GM21526 (cell line): ENCODE data around the gene NUDT3.
"Not testable (repeated sequence)": the region's sequence is repeated elsewhere in the genome, so short reads cannot be mapped to it uniquely, and the experiment has no call there.

ENCODE experiments used
- ATAC-seq: cut with Tn5 transposase; IDR thresholded peaks from one replicate; pipeline ENCODE4 v1.9.1; 2021; ENCODE audit warnings: moderate library complexity; ENCODE audit not compliant: unreplicated experiment, low FRiP score

NUDT3 gene

DNA sequence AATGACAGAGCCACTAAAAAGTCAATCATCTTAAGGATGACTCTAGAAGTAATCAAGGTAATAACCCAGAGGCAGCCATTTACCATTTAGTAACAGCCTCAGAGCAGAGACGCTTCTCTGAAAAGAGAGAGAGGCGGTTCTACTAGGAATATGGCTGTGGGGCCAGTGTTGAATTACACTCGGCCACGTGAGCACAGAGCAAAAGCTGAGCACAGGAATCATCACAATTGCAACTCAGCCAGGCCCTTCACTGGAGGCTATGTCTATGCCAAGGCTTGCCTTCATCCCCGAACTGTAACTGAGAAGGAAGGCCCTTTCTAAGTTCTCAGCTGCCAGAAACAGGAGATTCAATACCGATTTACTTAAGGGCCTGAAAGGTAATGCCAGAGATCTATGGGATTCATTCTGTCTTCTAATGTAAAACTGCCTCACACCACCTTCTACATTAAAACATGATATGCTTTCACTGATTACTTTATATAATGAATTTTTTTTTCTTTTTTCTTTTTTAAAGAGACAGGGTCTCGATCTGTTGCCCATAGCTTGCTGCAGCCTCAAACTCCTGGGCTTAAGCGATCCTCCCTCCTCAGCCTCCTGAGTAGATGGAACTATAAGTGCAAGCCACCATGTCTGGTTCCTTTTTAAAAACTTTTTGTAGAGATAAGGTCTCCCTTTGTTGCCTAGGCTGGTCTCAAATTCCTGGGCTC lies 67.6 kb downstream of the NUDT3 start:
- ATAC-seq, result no peak

DNA sequence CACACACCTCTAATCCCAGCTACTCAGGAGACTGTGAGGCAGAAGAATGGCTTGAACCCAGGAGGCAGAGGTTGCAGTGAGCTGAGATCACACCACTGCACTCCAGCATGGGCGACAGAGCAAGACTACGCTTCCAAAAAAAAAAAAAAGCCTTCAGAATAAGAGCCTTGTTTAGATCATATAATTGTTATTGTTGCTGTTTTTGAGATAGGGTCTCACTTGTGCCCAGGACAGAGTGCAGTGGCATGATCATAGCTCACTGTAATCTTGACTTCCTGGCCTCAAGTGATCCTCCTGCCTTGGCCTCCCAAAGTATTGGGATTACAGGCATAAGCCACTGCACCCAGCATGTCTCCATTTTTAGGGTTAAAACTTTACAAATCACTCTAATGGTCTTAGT lies 68.2 kb downstream of the NUDT3 start:
- not testable (repeated sequence) for ATAC-seq

DNA sequence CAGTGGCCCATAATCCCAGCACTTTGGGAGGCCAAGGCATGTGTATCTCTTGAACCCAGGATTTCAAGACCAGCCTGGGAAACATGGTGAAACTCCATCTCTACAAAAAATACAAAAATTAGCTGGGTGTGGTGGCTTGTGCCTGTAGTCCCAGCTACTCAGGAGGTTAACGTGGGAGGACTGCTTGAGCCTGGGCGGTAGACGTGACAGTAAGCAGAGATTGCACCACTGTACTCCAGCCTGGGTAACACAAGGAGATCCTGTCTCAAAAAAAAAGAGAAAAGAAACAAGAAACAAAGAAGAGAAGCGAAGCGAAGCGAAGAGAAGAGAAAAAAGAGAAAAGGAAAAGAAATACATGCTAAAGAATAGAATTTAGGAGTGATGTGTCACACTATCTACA lies 69.2 kb downstream of the NUDT3 start:
- ATAC-seq, result no peak

DNA sequence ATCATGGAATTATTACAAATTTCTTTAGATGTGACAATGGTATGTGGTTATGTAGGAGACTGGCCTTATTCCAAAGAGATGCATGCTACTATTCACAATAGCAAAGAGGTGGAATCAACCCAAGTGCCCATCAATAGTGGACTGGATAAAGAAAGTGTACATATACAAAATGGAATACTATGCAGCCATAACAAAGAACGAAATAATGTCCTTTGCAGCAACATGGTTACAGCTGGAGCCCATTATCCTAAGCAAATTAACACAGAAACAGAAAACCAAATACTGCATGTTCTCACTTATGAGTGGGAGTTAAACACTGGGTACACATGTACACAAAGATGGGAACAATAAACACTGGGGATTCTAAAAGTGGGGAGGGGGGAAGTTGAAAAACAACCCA lies 69.7 kb downstream of the NUDT3 start:
- ATAC-seq, result no peak

DNA sequence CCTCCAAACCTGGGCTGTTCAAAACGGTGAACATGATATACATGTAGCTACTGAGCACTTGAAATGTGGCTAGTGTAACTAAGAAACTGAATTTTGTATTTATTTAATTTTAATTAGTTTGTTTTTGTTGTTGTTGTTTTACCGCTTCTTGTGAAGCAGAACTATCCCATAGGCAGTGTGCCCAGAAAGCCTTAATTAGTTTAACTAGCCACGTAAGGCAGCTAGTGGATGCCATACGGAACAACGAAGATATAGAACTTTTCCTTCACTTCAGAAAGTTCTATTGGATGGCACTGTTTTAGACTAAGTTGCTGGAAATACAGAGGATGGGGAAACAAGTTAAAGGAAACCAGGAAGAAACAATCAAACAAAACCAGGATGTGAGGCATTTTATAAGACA lies 70.6 kb downstream of the NUDT3 start:
- no peak for ATAC-seq

DNA sequence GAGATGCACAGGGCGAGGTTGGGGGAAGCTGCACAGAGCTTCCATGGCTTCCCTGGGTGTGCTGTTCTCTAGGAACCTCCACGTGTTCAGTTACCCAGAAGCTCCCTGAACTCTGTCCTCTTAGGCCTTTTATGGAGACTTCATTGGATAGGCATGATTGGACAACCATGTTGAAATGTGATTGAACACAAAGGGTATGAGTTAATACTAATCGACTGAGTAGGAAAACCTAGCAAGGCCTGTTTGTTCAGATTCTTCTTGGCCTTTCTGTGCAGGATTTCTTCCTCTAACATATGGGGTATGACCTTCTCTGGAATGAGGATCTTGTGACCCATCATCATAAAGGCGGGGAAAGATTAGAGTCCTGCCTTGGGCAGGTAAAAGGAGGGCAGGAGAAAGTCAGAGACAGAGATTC lies 73.0 kb downstream of the NUDT3 start:
- ATAC-seq, result no peak

DNA sequence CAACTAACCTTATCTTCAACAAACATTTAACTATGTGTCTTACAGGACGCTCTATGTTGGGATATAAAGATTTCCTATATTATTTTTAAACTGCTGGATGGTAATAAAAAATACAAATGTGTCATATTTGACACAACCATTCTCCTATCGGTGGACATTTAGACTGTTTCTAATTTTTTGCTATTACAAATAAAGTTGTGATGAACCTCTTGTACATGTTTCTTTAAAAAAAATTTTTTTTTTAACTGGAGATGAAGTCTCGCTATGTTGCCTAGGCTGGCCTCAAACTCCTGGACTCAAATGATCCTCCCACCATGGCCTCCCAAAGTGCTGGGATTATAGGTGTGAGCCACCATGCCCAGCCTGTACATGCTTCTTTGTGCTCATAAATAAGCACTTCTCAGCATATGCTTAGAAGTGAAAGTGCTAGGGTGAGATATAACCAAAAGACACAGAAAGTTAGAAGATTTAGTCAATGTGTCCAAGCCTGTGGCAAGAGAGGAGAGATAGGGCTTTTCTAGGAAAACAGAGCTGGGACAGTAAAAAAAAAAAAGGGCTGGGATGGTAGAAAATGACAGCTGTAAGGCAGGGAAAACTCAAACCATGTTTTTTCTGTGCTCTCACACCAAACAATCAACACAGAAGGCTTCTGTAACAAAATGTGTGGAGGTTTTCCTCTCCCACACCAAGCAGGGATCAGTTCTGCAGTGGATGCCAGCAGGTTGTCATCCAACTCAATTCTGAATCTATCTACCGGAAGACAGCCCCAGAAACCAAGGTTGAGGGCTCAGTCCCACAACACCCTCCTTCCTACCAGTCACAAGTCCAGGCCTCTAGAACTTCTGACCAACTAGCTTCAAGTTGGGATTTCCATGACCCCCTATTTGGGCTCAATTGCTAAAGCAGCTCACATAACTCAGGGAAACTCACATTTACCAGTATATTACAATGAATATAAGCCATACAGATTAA lies 73.7 kb downstream of the NUDT3 start:
- no peak for ATAC-seq

DNA sequence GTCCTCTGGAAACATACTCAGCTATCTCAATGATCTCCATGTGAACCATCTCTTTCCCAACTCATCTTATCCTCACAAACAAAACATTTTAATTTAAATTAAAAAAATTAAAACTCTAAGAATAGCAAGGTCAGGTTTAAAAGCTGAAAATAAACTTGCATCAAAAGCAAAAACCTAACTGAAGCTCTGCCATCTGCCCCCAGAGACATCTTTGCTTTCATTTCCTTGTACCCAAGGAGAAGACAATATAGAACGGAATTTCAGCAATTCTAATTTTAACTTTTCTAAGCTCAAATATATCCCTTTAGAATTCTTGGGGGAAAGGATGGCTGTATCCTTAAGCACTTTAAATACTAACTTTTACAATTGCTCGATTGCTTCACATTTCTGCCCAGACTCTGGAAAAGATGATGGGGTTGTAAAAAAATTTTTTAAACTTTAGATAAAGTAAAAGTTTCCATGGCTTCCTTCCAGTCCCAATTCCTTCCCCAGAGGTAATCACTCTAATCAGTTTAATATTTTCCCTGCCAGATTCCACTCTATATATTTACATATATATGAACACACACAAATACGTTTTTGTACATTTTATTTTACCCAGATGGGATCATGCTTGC lies 74.5 kb downstream of the NUDT3 start:
- no peak for ATAC-seq

DNA sequence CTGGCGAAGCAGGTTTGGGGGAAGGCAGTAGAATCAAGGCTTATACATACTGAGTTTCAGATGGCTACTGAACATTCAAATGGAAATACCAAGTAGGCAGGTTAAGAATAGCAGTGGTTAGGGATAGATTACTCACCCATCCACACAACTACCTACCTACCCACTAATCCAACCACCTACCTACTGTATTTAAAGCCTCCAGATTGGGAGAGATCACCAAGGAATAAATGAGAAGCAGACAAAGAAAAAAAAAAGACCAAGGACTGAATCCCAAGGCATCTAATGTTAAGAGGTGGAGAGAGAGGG lies 75.3 kb downstream of the NUDT3 start:
- no peak for ATAC-seq

DNA sequence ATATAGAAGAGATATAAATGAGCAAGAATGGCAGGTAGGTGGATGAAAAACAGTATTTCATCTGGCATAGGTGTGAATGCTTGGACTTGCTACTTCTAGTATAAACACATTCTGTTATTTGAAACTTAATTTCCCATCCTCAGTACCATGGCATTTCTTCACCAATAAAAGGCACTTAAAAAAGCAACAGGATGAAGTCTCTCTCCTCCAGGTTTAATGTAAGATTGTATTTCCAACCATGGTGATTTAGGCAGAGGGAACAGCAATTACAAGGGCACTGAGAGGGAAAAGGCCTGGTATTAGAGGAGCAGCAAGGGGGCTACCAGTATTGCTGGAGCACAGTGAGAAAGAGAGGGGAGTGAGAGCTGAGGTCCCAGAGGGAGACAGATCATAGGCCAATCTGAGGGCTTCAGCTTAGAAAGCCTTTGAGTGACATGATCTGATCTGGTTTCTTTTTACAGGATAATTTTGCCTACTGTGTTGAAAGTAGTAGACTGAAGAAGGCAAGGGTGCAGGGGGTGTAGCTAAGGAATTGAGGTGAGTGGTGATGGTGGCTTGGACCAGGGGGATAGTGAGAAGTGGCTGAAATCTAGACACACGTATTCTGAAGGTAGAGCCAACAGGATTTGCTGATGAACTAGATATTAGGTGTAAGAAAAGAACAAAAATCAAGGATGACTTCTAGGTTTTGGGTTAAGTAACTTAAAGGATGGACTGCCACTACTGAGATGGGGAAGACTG lies 75.9 kb downstream of the NUDT3 start:
- ATAC-seq, result no peak

DNA sequence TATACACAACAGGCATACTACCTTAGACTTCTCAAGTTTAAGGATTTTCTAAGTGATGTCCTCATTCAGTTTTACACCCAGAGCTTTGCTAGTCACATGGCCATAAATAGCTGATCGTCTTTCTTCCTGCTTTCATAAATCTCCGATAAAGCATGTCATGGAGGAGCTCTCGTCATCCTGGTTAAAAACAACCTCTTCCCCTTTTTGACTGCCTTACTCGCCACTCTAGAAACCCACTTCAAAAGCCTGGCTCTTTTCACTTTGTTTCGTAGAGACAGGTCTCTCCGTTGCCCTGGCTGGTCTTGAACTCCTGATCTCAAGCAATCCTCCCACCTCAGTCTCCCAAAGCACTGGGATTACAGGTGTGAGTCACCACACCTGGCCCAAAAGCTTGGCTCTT lies 76.7 kb downstream of the NUDT3 start:
- ATAC-seq, result no peak

DNA sequence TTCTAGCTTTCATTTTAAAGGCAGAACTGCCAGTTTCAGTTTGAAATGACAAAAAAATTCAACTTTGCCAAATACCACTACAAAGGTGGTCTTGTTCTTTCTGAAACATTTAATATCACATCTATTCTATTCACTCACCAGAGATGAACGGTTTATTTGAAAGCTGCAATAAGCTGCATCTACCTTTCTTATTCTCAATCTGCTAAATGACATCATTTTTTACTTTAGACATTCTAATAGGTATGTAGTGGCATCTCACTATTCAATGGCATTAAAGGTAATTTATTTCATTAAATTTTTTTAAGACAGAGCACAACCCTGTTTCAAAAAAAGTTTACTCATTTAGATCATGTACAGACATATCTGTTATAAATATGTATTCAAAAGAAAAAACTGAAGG lies 77.2 kb downstream of the NUDT3 start:
- no peak for ATAC-seq

DNA sequence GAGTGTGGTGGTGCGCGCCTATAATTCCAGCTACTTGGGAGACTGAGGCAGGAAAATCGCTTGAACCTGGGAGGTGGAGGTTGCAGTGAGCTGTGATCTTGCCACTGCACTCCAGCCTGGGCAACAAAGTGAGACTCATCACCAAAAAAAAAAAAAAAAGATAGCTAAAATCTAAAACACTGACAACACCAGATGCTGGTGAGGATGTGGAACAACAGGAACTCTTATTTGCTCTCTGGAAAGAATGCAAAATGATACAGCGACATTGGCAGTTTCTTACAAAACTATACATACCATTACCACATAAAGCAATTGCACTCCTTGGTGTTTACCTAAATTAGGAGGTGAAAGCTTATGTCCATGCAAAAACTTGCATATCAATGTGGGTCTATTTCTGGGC lies 80.2 kb downstream of the NUDT3 start:
- no peak for ATAC-seq

DNA sequence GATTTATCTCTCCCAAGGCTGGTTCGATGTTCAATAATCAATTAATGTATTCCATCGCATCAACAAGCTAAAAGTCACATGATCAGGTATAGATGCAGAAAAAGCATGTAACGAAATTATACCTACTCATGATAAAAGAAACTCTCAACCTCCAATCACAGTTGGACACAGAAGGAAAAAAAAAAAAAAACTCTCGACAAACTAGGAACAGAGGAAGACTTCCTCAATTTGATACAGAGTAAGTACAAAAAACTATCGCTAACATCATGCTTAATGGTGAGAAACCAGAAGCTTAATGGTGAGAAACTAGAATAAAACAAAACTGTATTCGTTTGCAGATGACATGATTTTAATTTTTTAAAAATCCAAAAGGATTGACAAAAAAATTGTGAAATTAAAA lies 81.7 kb downstream of the NUDT3 start:
- no peak for ATAC-seq

DNA sequence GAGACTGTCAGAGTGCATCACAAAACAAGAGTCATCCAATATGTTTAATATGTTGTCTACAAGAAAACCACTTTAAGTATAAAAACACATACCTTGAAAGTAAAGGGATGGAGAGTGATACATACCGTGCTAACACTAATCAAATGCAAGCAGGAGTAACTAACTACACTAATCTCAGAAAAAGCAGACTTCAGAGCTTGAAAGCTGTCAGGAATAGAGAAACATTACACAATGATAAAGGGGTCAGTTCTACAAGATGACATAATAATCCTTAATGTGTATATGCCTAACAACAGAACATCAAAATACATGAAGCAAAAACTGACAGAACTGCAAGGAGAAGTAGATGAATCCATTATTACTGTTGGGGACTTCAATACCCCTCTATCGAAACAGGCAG lies 84.0 kb downstream of the NUDT3 start:
- no peak for ATAC-seq

DNA sequence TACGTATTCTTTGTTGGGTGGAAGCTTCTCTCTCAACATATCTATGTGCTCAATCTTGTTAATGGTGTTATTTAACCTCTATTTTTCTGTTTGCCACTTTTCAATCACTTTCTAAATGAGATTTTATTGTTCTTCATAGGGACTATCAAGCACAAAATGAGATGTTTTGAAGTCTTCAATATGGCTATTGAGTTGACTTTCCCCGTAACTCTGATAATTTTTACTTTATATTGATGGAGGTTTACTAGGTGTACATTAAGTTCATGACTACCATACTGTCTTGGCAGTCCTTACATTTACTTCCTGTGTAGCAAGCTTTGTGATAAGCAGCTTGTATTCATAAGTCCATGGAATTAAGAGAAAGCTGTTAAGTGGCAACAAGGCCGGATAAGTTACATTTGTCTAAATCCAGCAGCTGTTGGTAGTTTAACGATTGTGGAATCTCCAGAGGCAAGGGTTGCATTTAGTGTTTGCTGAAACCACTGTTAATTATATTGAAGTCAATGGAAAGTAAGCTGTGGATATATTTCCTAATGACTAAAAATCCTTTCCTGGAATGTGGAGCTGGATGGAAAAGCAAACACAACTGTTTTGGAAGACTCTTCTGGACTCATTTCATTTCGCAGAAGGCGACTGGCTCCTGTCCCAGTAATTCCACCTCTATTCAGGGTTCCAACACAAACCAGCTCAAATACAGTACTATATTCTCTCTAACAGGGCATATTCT lies 86.3 kb downstream of the NUDT3 start:
- ATAC-seq, result no peak

DNA sequence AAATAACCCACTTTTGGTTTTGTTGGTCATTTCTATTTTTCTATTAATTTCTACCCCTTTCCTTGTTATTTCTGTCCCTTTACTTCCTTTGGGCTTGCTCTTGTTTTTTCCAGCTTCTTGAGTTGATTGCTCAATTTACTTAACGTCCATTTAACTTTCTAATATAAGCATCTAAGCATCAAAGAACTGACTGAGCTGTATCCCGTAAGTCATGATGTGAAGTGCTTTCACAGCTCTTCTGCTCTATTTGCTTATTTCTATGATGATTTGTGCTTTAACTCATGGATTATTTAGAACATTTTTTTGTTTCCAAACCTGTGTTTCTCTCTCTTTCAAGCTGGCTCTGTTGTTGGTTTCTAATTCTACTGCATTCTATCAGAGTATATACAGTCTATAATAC lies 87.0 kb downstream of the NUDT3 start:
- ATAC-seq, result no peak

DNA sequence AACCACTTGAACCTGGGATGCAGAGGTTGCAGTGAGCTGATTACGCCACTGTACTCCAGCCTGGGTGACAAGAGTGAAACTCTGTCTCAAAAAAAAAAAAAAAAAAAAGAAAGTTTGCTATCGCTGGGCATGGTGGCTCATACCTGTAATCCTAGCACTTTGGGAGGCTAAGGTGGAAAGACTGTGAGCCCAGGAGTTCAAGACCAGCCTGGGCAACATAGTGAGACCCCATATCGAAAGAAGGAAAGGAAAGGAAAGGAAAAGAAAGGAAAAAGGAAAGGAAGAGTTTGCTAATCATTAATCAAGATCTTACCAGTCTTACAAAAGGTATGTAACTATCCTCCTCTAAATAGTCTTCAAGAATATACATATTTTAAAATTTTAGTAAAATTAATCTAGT lies 88.3 kb downstream of the NUDT3 start:
- no peak for ATAC-seq

DNA sequence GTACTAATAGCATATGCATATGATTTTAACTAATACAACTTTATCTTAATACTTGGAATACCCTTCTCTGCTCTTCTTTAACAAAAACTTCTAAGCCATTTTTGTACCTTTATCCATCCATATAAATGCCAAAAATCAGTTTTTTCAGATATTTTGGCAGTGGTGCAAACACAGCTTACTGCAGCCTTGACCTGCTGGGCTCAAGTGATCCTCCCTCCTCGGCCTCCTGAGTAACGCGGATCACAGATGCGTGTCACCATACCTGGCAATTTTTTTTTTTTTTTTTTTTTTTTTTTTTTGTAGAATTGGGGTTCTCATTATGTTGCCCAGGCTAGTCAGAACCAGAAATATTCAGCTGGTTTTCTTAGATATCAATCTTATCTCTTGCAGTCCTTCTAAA lies 89.5 kb downstream of the NUDT3 start:
- no peak for ATAC-seq

DNA sequence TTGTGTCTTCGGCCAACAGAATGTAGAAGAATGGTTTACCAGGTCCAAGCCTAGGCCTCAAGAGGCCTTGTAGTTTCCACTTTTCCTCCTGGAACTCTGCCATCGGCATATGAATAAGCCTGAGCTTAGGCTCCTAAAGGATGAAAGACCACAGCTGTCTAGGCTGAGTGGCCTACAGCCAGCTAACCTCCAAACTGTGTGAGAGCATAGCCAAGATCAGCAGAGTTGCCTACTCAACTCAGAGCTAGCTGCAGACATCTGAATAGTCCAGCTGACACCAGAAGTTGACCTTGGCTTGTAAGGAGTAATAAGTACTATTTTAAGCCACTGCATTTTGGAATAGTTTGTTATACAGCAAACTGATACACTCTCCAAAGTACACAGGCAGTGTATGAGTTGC lies 91.1 kb downstream of the NUDT3 start:
- ATAC-seq, result no peak
